GM19455 (cell line): ENCODE results near the gene DYNLL2.
"Not testable (repeated sequence)": the region's sequence is repeated elsewhere in the genome, so short reads cannot be mapped to it uniquely, and the experiment has no call there.

Source experiments
- ATAC-seq: cut with Tn5 transposase; IDR thresholded peaks from one replicate; pipeline ENCODE4 v1.9.1; 2021; ENCODE audit not compliant: unreplicated experiment

DYNLL2 gene

GRCh38 chr17:58100506-58100905 is 17.3 kb downstream of the DYNLL2 start:
- no peak for ATAC-seq

- not testable (repeated sequence) for ATAC-seq
These were observed 18.7 kb downstream of the DYNLL2 start for GRCh38 chr17:58101898-58102297.

GRCh38 chr17:58105093-58105492 is 21.9 kb downstream of the DYNLL2 start:
- no peak for ATAC-seq

GRCh38 chr17:58107306-58107705 is 24.1 kb downstream of the DYNLL2 start:
- ATAC-seq: no peak

GRCh38 chr17:58109197-58109596 is 26.0 kb downstream of the DYNLL2 start:
- no peak for ATAC-seq

- no peak for ATAC-seq
These were observed 26.8 kb downstream of the DYNLL2 start for GRCh38 chr17:58110012-58110411.

GRCh38 chr17:58111676-58112075 is 28.5 kb downstream of the DYNLL2 start:
- ATAC-seq: no peak

GRCh38 chr17:58112970-58113631 is 29.9 kb downstream of the DYNLL2 start:
- ATAC-seq: no peak

GRCh38 chr17:58113947-58114346 is 30.7 kb downstream of the DYNLL2 start:
- ATAC-seq: no peak

GRCh38 chr17:58117382-58117781 is 34.2 kb downstream of the DYNLL2 start:
- no peak for ATAC-seq

GRCh38 chr17:58119491-58119890 is 36.3 kb downstream of the DYNLL2 start:
- ATAC-seq: no peak

GRCh38 chr17:58120195-58120822 is 37.1 kb downstream of the DYNLL2 start:
- ATAC-seq: no peak

GRCh38 chr17:58121925-58122324 is 38.7 kb downstream of the DYNLL2 start:
- no peak for ATAC-seq

GRCh38 chr17:58127846-58128245 is 44.6 kb downstream of the DYNLL2 start:
- ATAC-seq: no peak

- not testable (repeated sequence) for ATAC-seq
These were observed 49.5 kb downstream of the DYNLL2 start for GRCh38 chr17:58132697-58133096.

- no peak for ATAC-seq
These were observed 53.6 kb downstream of the DYNLL2 start for GRCh38 chr17:58136669-58137279.

- no peak for ATAC-seq
These were observed 58.3 kb downstream of the DYNLL2 start for GRCh38 chr17:58141505-58141904.

GRCh38 chr17:58143335-58143734 is 60.1 kb downstream of the DYNLL2 start:
- not testable (repeated sequence) for ATAC-seq

- no peak for ATAC-seq
These were observed 61.6 kb downstream of the DYNLL2 start for GRCh38 chr17:58144801-58145200.
